Measurements from ENCODE around the gene SYPL2.

GRCh38 chr1:109474697-109475096 is 8.4 kb downstream of the SYPL2 start:
- no peak for TF ChIP-seq CTCF (conservative IDR thresholded peaks at IDR 0.05; ENCODE audit: low read depth, low read length)
- no peak for TF ChIP-seq EZH2phosphoT487 (IDR thresholded peaks at IDR 0.05; ENCODE audit: borderline replicate concordance, low read length)
- no peak for TF ChIP-seq EZH2 (IDR thresholded peaks at IDR 0.05; ENCODE audit: low read length, unreplicated experiment)

Measured in PC-3 (cell line).